ENCODE data around the gene TVP23C.
"Not testable (repeated sequence)": the region's sequence is repeated elsewhere in the genome, so short reads cannot be mapped to it uniquely, and the experiment has no call there.

TVP23C gene

GRCh38 chr17:15507896-15508295, 55.4 kb downstream of the TVP23C start:
- DNase-seq (ENCODE audit: extremely low spot score): no peak
- CTCF ChIA-PET: no interaction called here
- POLR2A ChIA-PET: no interaction called here
- TF ChIP-seq, protein P1, sequence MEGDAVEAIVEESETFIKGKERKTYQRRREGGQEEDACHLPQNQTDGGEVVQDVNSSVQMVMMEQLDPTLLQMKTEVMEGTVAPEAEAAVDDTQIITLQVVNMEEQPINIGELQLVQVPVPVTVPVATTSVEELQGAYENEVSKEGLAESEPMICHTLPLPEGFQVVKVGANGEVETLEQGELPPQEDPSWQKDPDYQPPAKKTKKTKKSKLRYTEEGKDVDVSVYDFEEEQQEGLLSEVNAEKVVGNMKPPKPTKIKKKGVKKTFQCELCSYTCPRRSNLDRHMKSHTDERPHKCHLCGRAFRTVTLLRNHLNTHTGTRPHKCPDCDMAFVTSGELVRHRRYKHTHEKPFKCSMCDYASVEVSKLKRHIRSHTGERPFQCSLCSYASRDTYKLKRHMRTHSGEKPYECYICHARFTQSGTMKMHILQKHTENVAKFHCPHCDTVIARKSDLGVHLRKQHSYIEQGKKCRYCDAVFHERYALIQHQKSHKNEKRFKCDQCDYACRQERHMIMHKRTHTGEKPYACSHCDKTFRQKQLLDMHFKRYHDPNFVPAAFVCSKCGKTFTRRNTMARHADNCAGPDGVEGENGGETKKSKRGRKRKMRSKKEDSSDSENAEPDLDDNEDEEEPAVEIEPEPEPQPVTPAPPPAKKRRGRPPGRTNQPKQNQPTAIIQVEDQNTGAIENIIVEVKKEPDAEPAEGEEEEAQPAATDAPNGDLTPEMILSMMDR (IDR thresholded peaks at IDR 0.05; ENCODE audit: control extremely low read depth, extremely low read depth, low read depth, missing control alignments): no peak

GRCh38 chr17:15507001-15507400, 56.3 kb downstream of the TVP23C start:
- TF ChIP-seq, protein P1 (IDR thresholded peaks at IDR 0.05; ENCODE audit: control extremely low read depth, extremely low read depth, low read depth, missing control alignments): no peak
- POLR2A ChIA-PET: no interaction called here
- CTCF ChIA-PET: interaction anchor here (1.4 kb wide), 1 partner anchor 249 kb away, joined by 4 read pairs; no protein-coding TSS in a partner anchor
- no peak for DNase-seq (ENCODE audit: extremely low spot score)

DNA sequence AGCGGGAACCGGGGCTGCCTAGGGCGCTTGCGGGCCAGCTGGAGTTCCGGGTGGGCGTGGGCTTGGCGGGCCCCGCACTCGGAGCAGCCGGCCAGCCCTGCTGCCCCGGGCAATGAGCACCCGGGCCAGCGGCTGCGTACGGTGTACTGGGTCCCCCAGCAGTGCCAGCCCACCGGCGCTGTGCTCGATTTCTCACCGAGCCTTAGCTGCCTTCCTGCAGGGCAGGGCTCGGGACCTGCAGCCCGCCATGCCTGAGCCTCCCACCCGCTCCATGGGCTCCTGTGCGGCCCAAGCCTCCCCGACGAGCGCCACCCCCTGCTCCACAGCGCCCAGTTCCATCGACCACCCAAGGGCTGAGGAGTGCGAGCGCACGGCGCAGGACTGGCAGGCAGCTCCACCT, 57.6 kb downstream of the TVP23C start:
- DNase-seq (ENCODE audit: extremely low spot score); POLR2A ChIA-PET; CTCF ChIA-PET: not testable (repeated sequence)

DNA sequence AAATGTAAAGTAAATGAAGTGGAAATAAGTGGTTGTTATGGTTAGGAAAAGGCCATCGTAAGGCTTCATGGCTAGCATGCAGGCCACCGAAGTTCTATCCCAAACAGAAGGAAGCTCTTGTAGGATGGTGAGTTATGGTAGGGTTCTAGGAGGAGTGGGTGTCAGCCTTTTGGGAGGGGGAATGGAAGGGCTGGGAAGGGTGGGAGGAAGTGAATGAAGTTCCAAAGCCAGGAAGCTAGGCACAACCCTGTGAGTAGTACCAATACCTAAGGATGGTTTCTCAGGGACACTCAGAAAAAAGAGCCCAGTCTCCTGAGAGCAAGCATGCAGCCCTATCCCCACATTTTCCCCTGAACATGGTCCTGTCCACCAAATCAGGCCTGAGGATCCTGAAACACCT, 59.6 kb downstream of the TVP23C start:
- ChIA-PET POLR2A (no interaction called here), CTCF (interaction anchor here (0.8 to 5.2 kb wide), 17 partner anchors 9 to 256 kb away, joined by 3 to 75 read pairs (median 5); no protein-coding TSS in a partner anchor)
- no peak for DNase-seq (ENCODE audit: extremely low spot score)
- TF ChIP-seq, protein P1 (IDR thresholded peaks at IDR 0.05; ENCODE audit: control extremely low read depth, extremely low read depth, low read depth, missing control alignments): no peak

DNA sequence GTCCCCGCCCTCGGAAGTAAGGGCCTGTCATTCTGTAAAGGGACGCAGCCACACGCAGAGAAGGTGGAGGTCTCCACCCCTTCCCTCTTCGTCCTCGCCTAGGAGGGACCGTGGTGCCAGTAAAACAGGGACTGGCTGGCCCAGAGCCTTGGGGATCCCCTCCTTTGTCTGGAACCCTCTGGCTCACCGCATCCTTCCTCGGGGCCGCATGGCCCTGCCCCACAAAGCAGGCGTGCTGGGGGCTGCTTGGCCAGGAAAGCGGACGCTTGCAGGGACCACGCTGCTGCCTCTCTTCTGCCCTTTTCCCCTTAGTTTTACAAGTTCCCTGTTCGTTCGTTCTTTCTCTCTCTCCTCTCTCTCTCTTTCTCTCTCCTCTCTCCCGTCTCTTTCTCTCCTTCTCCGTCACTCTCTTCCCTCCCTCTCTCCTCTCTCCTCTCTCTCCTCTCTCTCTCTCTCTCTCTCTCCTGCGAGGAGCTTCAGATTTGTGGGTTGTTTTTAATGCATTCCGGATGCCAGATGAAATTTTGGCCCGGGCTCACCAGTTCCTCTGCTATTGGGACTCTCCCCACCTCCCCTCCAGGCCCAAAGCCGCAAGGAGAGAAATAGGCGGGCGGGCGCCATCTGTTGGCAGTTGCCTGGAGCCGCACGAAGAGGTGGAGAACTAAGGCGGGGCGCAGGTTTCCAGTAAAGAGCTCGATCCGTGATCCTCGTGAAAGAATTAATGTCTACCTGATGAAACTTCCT, 60.7 kb downstream of the TVP23C start:
- peak; percentile 83 for DNase-seq (ENCODE audit: extremely low spot score)
- CTCF ChIA-PET: interaction anchor here (0.6 to 5.2 kb wide), 26 partner anchors 8 to 268 kb away, joined by 3 to 75 read pairs (median 5); no protein-coding TSS in a partner anchor
- TF ChIP-seq, protein P1 (IDR thresholded peaks at IDR 0.05; ENCODE audit: control extremely low read depth, extremely low read depth, low read depth, missing control alignments): peak; percentile 92
- POLR2A ChIA-PET: no interaction called here

DNA sequence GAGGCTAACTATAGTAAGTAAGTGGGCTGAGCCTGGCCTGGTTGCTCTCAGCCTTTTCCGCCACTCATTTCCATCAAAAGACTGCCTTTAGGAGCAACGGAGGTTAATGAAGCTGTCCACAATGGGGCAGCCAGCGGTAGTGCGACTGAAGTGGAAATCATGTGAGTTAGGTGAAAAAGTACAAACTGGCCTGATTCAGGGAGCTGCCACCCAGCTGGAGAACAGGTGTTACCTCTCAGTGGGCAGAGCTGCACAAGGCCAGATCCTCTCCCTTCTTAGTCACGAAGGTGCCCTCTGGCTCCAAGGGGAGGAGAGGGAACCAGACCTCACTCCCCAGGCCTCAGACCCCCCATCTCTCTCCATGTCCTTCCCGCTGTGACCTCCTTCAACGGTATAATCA, 61.5 kb downstream of the TVP23C start:
- ChIA-PET CTCF (interaction anchor here (0.7 to 5.2 kb wide), 4 partner anchors 9 to 244 kb away, joined by 3 to 75 read pairs (median 3); no protein-coding TSS in a partner anchor), POLR2A (no interaction called here)
- TF ChIP-seq, protein P1 (IDR thresholded peaks at IDR 0.05; ENCODE audit: control extremely low read depth, extremely low read depth, low read depth, missing control alignments): no peak
- no peak for DNase-seq (ENCODE audit: extremely low spot score)

DNA sequence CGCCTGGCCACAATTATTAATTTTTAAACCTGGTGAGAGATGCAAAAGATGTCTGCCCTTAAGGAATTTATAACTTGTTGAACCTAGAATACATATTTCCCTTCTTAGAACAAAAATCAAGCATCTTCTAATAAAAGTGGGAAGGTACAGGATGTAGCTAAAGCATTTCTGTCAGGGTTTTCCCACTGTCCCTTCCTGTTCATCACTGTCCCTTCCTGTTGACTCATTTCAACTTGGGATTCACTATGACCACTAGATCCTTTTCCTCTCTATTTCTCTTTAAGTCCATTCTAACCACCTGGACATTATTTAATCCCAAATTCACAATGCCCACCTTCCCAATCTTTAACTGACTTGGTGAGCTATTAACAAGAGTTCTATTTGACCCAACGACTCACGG, 62.0 kb downstream of the TVP23C start:
- TF ChIP-seq, protein P1 (IDR thresholded peaks at IDR 0.05; ENCODE audit: control extremely low read depth, extremely low read depth, low read depth, missing control alignments): no peak
- CTCF ChIA-PET: interaction anchor here (0.7 to 5.2 kb wide), 4 partner anchors 8 to 243 kb away, joined by 3 to 75 read pairs (median 3); no protein-coding TSS in a partner anchor
- POLR2A ChIA-PET: no interaction called here
- no peak for DNase-seq (ENCODE audit: extremely low spot score)

Data from GM10248 (cell line).